Left ventricle myocardium inferior (tissue), 1 donor: ENCODE results near the gene PRICKLE2. TPM values are rescaled to one million over a fixed set of nuclear protein-coding genes. Genes with fewer than 3 reads are reported as not detected.

Experiments used
- DNase-seq: peaks from one replicate; pipeline ENCODE4 v3.0.0-alpha.2; 2020
- H3K27ac ChIP-seq: fragments of 200-600 bp; replicated peaks from 2 replicates; pipeline ENCODE4 v1.8.0; 2021
- H3K27me3 ChIP-seq: fragments of 200-600 bp; 2 replicates; pipeline ENCODE4 v1.8.0; 2021; ENCODE audit warnings: low read depth
- H3K36me3 ChIP-seq: fragments of 200-600 bp; 2 replicates; pipeline ENCODE4 v1.8.0; 2021
- H3K4me1 ChIP-seq: fragments of 200-600 bp; 2 replicates; pipeline ENCODE4 v1.8.0; 2021
- H3K4me3 ChIP-seq: fragments of 200-600 bp; 2 replicates; pipeline ENCODE4 v1.8.0; 2021; ENCODE audit warnings: mild to moderate bottlenecking, moderate library complexity
- H3K9me3 ChIP-seq: fragments of 200-600 bp; replicated peaks from 2 replicates; pipeline ENCODE4 v1.8.0; 2021
- CTCF ChIP-seq: fragments of 200-600 bp; IDR thresholded peaks from 2 replicates; pipeline ENCODE4 v1.8.0; 2021; ENCODE audit warnings: antibody characterized with exemption, mild to moderate bottlenecking, borderline replicate concordance
- intact Hi-C: fragments of 100-400 bp; cut with micrococcal nuclease; formaldehyde crosslinking; loops from one replicate; pipeline ENCODE4 v1.11.0; 2022
- total RNA-seq: library from RNA; stranded (reverse); fragmentation: NEBNext Ultra II Directional; extraction: Animal tissue kit (Norgen Biotek cat#: 25700); gene quantifications from one replicate; pipeline ENCODE4 v1.2.1, GENCODE V29; 2021
- donor health status: DM: no; HTN: yes; CAD: no; lungs with severe emphysema.

The PRICKLE2 gene
- total RNA-seq, 1 donor from 2014 or later = 8.7 TPM

- intact Hi-C loops = no loop called here
- peaks cover 35% of the 10 kb centered on the region for H3K4me1 ChIP-seq
- no peak for DNase-seq
- H3K27me3 ChIP-seq = no peaks in the 10 kb centered on the region
- H3K36me3 ChIP-seq = no peaks in the 10 kb centered on the region
- no peaks in the 10 kb centered on the region for H3K9me3 ChIP-seq
- H3K27ac ChIP-seq = no peak overlapping the region
- no peak overlapping the region for H3K4me3 ChIP-seq
- no peak for TF ChIP-seq CTCF
Observed at GRCh38 chr3:64070704-64071103, 154.6 kb downstream of the PRICKLE2 start.

- H3K27ac ChIP-seq = no peak overlapping the region
- no peak overlapping the region for H3K4me3 ChIP-seq
- H3K4me1 ChIP-seq = peaks cover 31% of the 10 kb centered on the region
- no peaks in the 10 kb centered on the region for H3K9me3 ChIP-seq
- H3K27me3 ChIP-seq = no peaks in the 10 kb centered on the region
- H3K36me3 ChIP-seq = no peaks in the 10 kb centered on the region
- no peak for TF ChIP-seq CTCF
- DNase-seq = peak; percentile 18
- intact Hi-C loops = no loop called here
Observed at GRCh38 chr3:64067506-64068346, 157.5 kb downstream of the PRICKLE2 start.

GRCh38 chr3:64064804-64065203 is 160.5 kb downstream of the PRICKLE2 start:
- Histone ChIP-seq H3K9me3 (no peaks in the 10 kb centered on the region), H3K27ac (no peak overlapping the region), H3K4me1 (peaks cover 26% of the 10 kb centered on the region), H3K27me3 (no peaks in the 10 kb centered on the region), H3K36me3 (no peaks in the 10 kb centered on the region), H3K4me3 (no peak overlapping the region)
- intact Hi-C loops = no loop called here
- DNase-seq = no peak
- no peak for TF ChIP-seq CTCF

- H3K27me3 ChIP-seq = no peaks in the 10 kb centered on the region
- no peaks in the 10 kb centered on the region for H3K9me3 ChIP-seq
- no peak for TF ChIP-seq CTCF
- no peaks in the 10 kb centered on the region for H3K36me3 ChIP-seq
- peak overlapping the region; percentile 54 for H3K27ac ChIP-seq
- no peak for DNase-seq
- intact Hi-C loops = no loop called here
- H3K4me1 ChIP-seq = peaks cover 26% of the 10 kb centered on the region
- H3K4me3 ChIP-seq = no peak overlapping the region
Observed at GRCh38 chr3:64063983-64064438, 161.3 kb downstream of the PRICKLE2 start.

- peaks cover 30% of the 10 kb centered on the region for H3K4me1 ChIP-seq
- TF ChIP-seq CTCF = no peak
- no peaks in the 10 kb centered on the region for H3K27me3 ChIP-seq
- H3K36me3 ChIP-seq = no peaks in the 10 kb centered on the region
- no peak overlapping the region for H3K4me3 ChIP-seq
- H3K9me3 ChIP-seq = no peaks in the 10 kb centered on the region
- intact Hi-C loops = no loop called here
- DNase-seq = no peak
- peak overlapping the region; percentile 61 for H3K27ac ChIP-seq
Observed at GRCh38 chr3:64063207-64063982, 161.9 kb downstream of the PRICKLE2 start.
